Measurements from ENCODE around the gene FBXW5. TPM values are rescaled to one million over a fixed set of nuclear protein-coding genes. Genes with fewer than 3 reads are reported as not detected.

Gene FBXW5
- total RNA-seq, 1 donor: 157 TPM

DNA sequence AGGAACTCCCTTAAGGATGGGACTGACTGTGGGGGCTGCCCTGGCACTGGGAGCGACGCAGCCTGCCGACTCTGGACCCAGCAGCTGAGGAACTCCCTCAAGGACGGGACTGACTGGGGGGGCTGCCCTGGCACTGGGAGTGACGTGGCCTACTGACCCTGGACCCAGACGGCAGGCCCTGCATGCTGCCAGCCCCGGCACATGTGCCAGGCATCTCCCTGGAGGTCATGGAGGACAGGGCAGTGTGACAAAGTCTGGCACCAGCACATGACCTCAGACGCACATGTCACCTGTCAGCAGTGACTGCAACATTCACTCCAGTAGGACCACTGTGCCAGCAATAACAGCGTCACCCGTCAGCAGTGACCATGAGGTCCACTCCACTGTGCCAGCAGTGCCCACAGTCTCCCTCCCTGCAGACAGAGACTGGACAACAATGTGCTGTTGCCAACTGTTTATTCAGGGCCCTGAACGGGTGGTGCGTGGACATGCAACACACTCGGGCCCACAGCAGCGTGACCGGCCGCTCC, 4.5 kb downstream of the FBXW5 start:
- Histone ChIP-seq H3K4me1 (ENCODE audit: insufficient read depth, low read length) (peaks cover 8% of the 10 kb centered on the region), H3K79me2 (ENCODE audit: insufficient read depth, low read length) (peaks cover 39% of the 10 kb centered on the region), H4K20me1 (ENCODE audit: insufficient read depth, low read length) (peaks cover 17% of the 10 kb centered on the region), H3K36me3 (ENCODE audit: insufficient read depth, low read length) (peaks cover 49% of the 10 kb centered on the region), H2AFZ (ENCODE audit: low read length) (no peak overlapping the region), H3K27ac (ENCODE audit: low read depth, low read length) (no peak overlapping the region), H3K4me3 (ENCODE audit: insufficient read depth, low read length) (no peak overlapping the region), H3K4me2 (ENCODE audit: insufficient read depth, low read length) (no peak overlapping the region), H3K27me3 (ENCODE audit: insufficient read depth, low read length) (no peaks in the 10 kb centered on the region), H3K9me3 (ENCODE audit: low read depth, low read length) (no peaks in the 10 kb centered on the region)
- no peak for TF ChIP-seq CTCF (IDR thresholded peaks at IDR 0.05; ENCODE audit: extremely low read depth, low read depth, low read length)
- DNase-seq (ENCODE audit: insufficient read length, low spot score, missing footprints): no peak

- H2AFZ ChIP-seq (ENCODE audit: low read length): no peak overlapping the region
- peaks cover 17% of the 10 kb centered on the region for H4K20me1 ChIP-seq (ENCODE audit: insufficient read depth, low read length)
- H3K36me3 ChIP-seq (ENCODE audit: insufficient read depth, low read length): peaks cover 49% of the 10 kb centered on the region
These were observed 5.0 kb downstream of the FBXW5 start for GRCh38 chr9:136939431-136939995.

DNA sequence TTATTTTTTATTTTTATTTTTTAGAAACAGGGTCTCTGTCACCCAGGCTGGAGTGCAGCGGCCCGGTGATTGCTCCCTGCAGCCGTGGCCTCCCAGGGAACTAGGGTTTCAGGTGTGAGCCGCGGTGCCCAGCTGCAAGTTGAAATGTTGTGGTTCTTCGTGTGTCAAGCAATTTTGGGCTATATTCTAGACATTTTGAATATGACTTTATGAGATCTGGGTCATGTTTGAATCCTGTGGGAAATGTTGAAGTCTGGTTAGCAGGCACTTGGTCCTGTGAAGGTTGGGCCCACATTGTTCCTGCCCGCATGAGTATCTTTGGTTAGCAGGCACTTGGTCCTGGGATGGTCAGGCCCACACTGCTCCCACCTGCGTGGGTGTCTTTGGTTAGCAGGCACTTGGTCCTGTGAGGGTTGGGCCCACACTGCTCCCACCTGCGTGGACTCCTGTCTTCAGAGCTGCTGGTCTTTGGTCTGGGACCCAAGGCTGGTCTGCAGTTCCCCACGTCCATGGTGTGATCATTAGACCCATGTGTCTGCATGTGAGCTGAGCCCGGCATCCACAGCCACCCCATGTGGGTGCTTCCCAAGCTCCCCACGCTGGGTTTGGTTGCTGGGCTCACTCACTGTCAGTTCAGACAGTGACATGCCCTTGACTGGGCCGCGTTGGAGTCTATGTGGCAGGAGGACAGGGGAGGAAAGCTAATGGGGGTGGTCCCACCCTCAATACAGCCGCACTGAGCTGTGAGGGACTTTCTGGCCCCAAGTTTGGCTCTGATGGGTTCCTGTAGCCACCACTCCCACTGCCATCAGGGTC, 7.1 kb downstream of the FBXW5 start:
- Histone ChIP-seq H4K20me1 (ENCODE audit: insufficient read depth, low read length) (peaks cover 9% of the 10 kb centered on the region), H3K27me3 (ENCODE audit: insufficient read depth, low read length) (no peaks in the 10 kb centered on the region), H2AFZ (ENCODE audit: low read length) (no peak overlapping the region), H3K4me1 (ENCODE audit: insufficient read depth, low read length) (no peaks in the 10 kb centered on the region), H3K4me3 (ENCODE audit: insufficient read depth, low read length) (no peak overlapping the region), H3K27ac (ENCODE audit: low read depth, low read length) (no peak overlapping the region), H3K79me2 (ENCODE audit: insufficient read depth, low read length) (peaks cover 23% of the 10 kb centered on the region), H3K4me2 (ENCODE audit: insufficient read depth, low read length) (no peak overlapping the region), H3K36me3 (ENCODE audit: insufficient read depth, low read length) (peaks cover 43% of the 10 kb centered on the region), H3K9me3 (ENCODE audit: low read depth, low read length) (no peaks in the 10 kb centered on the region)
- DNase-seq (ENCODE audit: insufficient read length, low spot score, missing footprints): no peak
- no peak for TF ChIP-seq CTCF (IDR thresholded peaks at IDR 0.05; ENCODE audit: extremely low read depth, low read depth, low read length)

More at GRCh38 chr9:136939431-136939995, 5.0 kb downstream of the FBXW5 start:
- Histone ChIP-seq H3K79me2 (ENCODE audit: insufficient read depth, low read length) (peaks cover 39% of the 10 kb centered on the region), H3K4me1 (ENCODE audit: insufficient read depth, low read length) (peaks cover 5% of the 10 kb centered on the region), H3K27ac (ENCODE audit: low read depth, low read length) (no peak overlapping the region), H3K27me3 (ENCODE audit: insufficient read depth, low read length) (no peaks in the 10 kb centered on the region), H3K9me3 (ENCODE audit: low read depth, low read length) (no peaks in the 10 kb centered on the region), H3K4me3 (ENCODE audit: insufficient read depth, low read length) (no peak overlapping the region), H3K4me2 (ENCODE audit: insufficient read depth, low read length) (no peak overlapping the region)
- no peak for TF ChIP-seq CTCF (IDR thresholded peaks at IDR 0.05; ENCODE audit: extremely low read depth, low read depth, low read length)
- DNase-seq (ENCODE audit: insufficient read length, low spot score, missing footprints): no peak

DNA sequence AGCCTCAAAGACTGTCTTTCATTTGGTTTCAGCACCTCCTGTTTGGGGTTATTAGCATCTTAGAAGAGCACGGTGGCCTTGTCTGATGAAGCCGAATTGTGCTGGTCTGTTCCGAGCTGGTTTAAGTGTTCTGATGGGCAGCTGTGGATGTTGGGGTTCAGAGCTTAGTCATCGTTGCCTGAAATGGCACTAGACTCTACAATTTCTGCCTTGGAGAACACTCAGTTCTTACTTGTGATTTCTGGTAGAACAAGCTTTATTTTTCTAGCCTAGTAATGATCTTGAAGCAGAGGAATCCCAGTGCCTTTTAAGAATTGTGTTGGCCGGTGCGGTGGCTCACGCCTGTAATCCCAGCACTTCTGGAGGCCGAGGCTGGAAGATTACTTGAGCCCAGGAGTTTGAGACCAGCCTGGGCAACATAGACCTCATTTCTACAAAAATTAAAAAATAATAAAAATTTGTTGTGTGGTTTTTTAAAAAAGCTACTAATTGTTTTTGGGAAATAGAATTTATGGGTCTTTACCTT, 7.8 kb downstream of the FBXW5 start:
- peaks cover 16% of the 10 kb centered on the region for H3K79me2 ChIP-seq (ENCODE audit: insufficient read depth, low read length)
- no peak overlapping the region for H3K27ac ChIP-seq (ENCODE audit: low read depth, low read length)
- no peaks in the 10 kb centered on the region for H3K4me1 ChIP-seq (ENCODE audit: insufficient read depth, low read length)
- no peak overlapping the region for H3K4me3 ChIP-seq (ENCODE audit: insufficient read depth, low read length)
- H3K27me3 ChIP-seq (ENCODE audit: insufficient read depth, low read length): no peaks in the 10 kb centered on the region
- H2AFZ ChIP-seq (ENCODE audit: low read length): no peak overlapping the region
- H3K36me3 ChIP-seq (ENCODE audit: insufficient read depth, low read length): peaks cover 36% of the 10 kb centered on the region
- H3K4me2 ChIP-seq (ENCODE audit: insufficient read depth, low read length): no peak overlapping the region
- H3K9me3 ChIP-seq (ENCODE audit: low read depth, low read length): no peaks in the 10 kb centered on the region
- no peak for TF ChIP-seq CTCF (IDR thresholded peaks at IDR 0.05; ENCODE audit: extremely low read depth, low read depth, low read length)
- DNase-seq (ENCODE audit: insufficient read length, low spot score, missing footprints): no peak
- H4K20me1 ChIP-seq (ENCODE audit: insufficient read depth, low read length): peaks cover 9% of the 10 kb centered on the region

All from osteoblast (primary cell).